Neuronal stem cell (in vitro differentiated cells): ENCODE results near the gene TMF1.

Experiments used
- DNase-seq: peaks from one replicate; pipeline ENCODE4 v3.0.0-alpha.2; 2013; ENCODE audit warnings: low spot score
- H2AFZ ChIP-seq: one replicate; pipeline ENCODE4 v1.6.1; 2013; ENCODE audit warnings: mild to moderate bottlenecking, low read length, inconsistent platforms
- H2AK5ac ChIP-seq: 2 replicates; pipeline ENCODE4 v1.6.1; 2013; ENCODE audit warnings: low read depth, mild to moderate bottlenecking, inconsistent platforms, low read length, moderate library complexity, mixed read lengths
- H2BK120ac ChIP-seq: 2 replicates; pipeline ENCODE4 v1.6.1; 2013; ENCODE audit warnings: low read depth, mild to moderate bottlenecking, inconsistent platforms, low read length, moderate library complexity, mixed read lengths
- H2BK12ac ChIP-seq: one replicate; pipeline ENCODE4 v1.6.1; 2013; ENCODE audit warnings: low read length, inconsistent platforms
- H2BK15ac ChIP-seq: 2 replicates; pipeline ENCODE4 v1.6.1; 2013; ENCODE audit warnings: mild to moderate bottlenecking, low read length, inconsistent platforms, mixed read lengths
- H2BK5ac ChIP-seq: one replicate; pipeline ENCODE4 v1.6.1; 2013; ENCODE audit warnings: inconsistent platforms, mild to moderate bottlenecking, low read length, moderate library complexity
- H3K14ac ChIP-seq: one replicate; pipeline ENCODE4 v1.6.1; 2013; ENCODE audit warnings: low read length, inconsistent platforms
- H3K18ac ChIP-seq: 2 replicates; pipeline ENCODE4 v1.6.1; 2013; ENCODE audit warnings: low read length, inconsistent platforms
- H3K23ac ChIP-seq: 2 replicates; pipeline ENCODE4 v1.6.1; 2013; ENCODE audit warnings: low read depth, mild to moderate bottlenecking, mixed read lengths, low read length, inconsistent platforms; ENCODE audit not compliant: poor library complexity
- H3K27ac ChIP-seq: replicated peaks from 3 replicates; pipeline ENCODE4 v1.5.1; 2013; ENCODE audit warnings: low read length, inconsistent platforms
- H3K27me3 ChIP-seq, 3 experiments: 2 replicates each; pipeline ENCODE4 v1.6.1; 2013; ENCODE audit warnings: low read length in 3 of 3, mild to moderate bottlenecking in 2 of 3, inconsistent platforms in 1 of 3, low read depth in 1 of 3, mixed read lengths in 1 of 3, moderate library complexity in 1 of 3; ENCODE audit not compliant: control insufficient read depth in 3 of 3, insufficient read depth in 3 of 3
- H3K36me3 ChIP-seq, 2 donors: replicated peaks in 1 of 2; 2 replicates each; pipeline ENCODE4 v1.6.1; 2013; ENCODE audit warnings: low read length in 2 of 2; ENCODE audit not compliant: control insufficient read depth in 2 of 2, insufficient read depth in 2 of 2
- H3K4ac ChIP-seq: 2 replicates; pipeline ENCODE4 v1.6.1; 2013; ENCODE audit warnings: inconsistent platforms, mild to moderate bottlenecking, low read length, moderate library complexity
- H3K4me1 ChIP-seq, 2 donors: 1 replicate in 1 of 2; 2 replicates in 1 of 2; pipeline ENCODE4 v1.6.1; 2013; ENCODE audit warnings: low read length in 2 of 2, low read depth in 1 of 2; ENCODE audit not compliant: control insufficient read depth in 2 of 2, insufficient read depth in 1 of 2
- H3K4me2 ChIP-seq: one replicate; pipeline ENCODE4 v1.6.1; 2013; ENCODE audit warnings: mild to moderate bottlenecking, low read length, inconsistent platforms; ENCODE audit not compliant: insufficient read depth, poor library complexity, severe bottlenecking
- H3K4me3 ChIP-seq, 2 donors: 2 replicates each; pipeline ENCODE4 v1.5.1; 2013; ENCODE audit warnings: low read length in 2 of 2, mild to moderate bottlenecking in 2 of 2, inconsistent platforms in 1 of 2, moderate library complexity in 1 of 2
- H3K79me1 ChIP-seq: one replicate; pipeline ENCODE4 v1.6.1; 2013; ENCODE audit warnings: low read depth, mild to moderate bottlenecking, inconsistent platforms, low read length, moderate library complexity
- H3K9ac ChIP-seq: one replicate; pipeline ENCODE4 v1.6.1; 2013; ENCODE audit warnings: mild to moderate bottlenecking, low read depth, low read length, inconsistent platforms; ENCODE audit not compliant: poor library complexity
- H3K9me3 ChIP-seq, 2 donors: replicated peaks in 1 of 2; 2 replicates each; pipeline versions ENCODE3 to v1.6.1; 2013; ENCODE audit warnings: low read length in 2 of 2, mild to moderate bottlenecking in 2 of 2, inconsistent platforms in 1 of 2, low read depth in 1 of 2, mixed read lengths in 1 of 2, moderate library complexity in 1 of 2; ENCODE audit not compliant: control insufficient read depth in 2 of 2, insufficient read depth in 1 of 2
- H4K8ac ChIP-seq: one replicate; pipeline ENCODE4 v1.6.1; 2013; ENCODE audit warnings: low read depth, mild to moderate bottlenecking, inconsistent platforms, low read length, moderate library complexity
- H4K91ac ChIP-seq: one replicate; pipeline ENCODE4 v1.6.1; 2013; ENCODE audit warnings: low read length, low read depth, mild to moderate bottlenecking, inconsistent platforms; ENCODE audit not compliant: poor library complexity
- WGBS, 2 donors: extraction: QIAGEN DNeasy Blood & Tissue Kit; methylation state at CpG; one replicate each; pipeline ENCODE4 v1.1.7; 2013; ENCODE audit warnings: missing lambda C conversion rate in 2 of 2, mixed read lengths in 1 of 2; ENCODE audit not compliant: insufficient read length in 2 of 2, insufficient replicate concordance in 1 of 2; ENCODE audit errors: extremely low coverage in 2 of 2; 5-methylcytosine and 5-hydroxymethylcytosine counted together

The TMF1 gene

DNA sequence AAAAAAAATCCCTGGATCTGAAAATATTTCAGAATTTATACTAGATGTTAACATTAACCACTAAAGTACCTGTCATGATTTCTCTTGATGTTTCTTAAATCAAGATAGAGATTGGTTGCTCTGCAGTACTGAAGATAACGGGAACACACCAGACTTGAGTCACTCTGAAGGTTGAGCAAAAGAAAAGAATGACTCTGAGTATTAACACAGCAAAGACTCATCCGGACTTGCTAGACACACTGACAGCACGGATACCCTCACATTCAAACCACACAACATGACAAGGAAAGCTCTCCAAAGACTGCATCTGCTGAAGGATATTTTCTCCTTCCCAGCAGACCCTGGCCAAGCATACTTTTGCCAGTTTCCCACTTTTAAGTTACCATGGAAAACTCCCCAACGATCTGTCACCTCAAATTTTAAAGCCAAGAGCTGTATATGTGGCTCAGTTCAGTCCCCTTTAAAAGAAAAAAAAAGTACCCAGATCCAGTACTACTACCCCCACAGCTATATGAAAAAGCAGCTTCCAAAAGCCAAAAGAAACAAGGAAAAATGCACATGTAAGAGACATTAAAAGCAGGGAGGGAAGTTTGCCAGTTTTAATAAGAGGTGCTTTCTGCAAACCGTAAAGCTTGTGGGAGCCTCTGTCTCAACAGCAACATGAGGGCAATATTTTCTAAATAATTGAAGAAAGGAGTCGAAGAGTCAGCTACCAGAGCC is 46.9 kb downstream of the TMF1 start:
- no peaks in the 10 kb centered on the region for H3K27me3 ChIP-seq
- H3K79me1 ChIP-seq = no peaks in the 10 kb centered on the region
- H3K9me3 ChIP-seq = no peaks in the 10 kb centered on the region
- no peak overlapping the region for H3K23ac ChIP-seq
- H3K4me1 ChIP-seq = peaks cover 4 to 11% of the 10 kb centered on the region in 2 donors
- H4K91ac ChIP-seq = no peak overlapping the region
- no peak overlapping the region for H3K4ac ChIP-seq
- no peak overlapping the region for H2BK120ac ChIP-seq
- H3K36me3 ChIP-seq = no peaks in the 10 kb centered on the region
- H2AK5ac ChIP-seq = no peak overlapping the region
- DNase-seq = no peak
- no peak overlapping the region for H4K8ac ChIP-seq
- no peak overlapping the region for H3K27ac ChIP-seq
- no peak overlapping the region for H3K14ac ChIP-seq
- no peak overlapping the region for H2BK5ac ChIP-seq
- H3K4me2 ChIP-seq = no peak overlapping the region
- no peak overlapping the region for H3K18ac ChIP-seq
- WGBS, 2 donors = no CpG with 5 or more reads among the region's 6 CpGs
- no peak overlapping the region for H2AFZ ChIP-seq
- H3K4me3 ChIP-seq = no peak overlapping the region
- H2BK15ac ChIP-seq = no peak overlapping the region
- H2BK12ac ChIP-seq = no peak overlapping the region
- no peak overlapping the region for H3K9ac ChIP-seq

DNA sequence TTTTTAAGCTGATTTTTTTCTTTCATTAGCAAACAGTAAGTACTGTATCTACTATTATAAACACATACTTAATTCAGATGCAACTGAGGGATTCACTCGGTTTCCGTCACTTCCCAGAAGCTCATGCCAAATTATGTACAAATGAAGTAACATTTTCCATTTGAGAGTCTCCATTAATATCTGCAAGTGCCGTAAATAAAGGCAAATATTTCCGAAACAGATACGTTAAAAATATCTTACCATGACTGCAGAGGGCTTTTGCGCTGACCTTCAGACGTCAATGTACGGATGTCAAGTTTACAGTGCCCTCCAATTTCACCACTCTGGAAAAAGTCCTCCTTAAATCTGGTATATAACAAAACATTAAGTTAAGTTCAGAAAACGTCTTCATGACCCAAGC is 48.0 kb downstream of the TMF1 start:
- H3K36me3 ChIP-seq = no peaks in the 10 kb centered on the region
- H2BK15ac ChIP-seq = no peak overlapping the region
- no peak overlapping the region for H3K4me2 ChIP-seq
- H4K91ac ChIP-seq = no peak overlapping the region
- no peak overlapping the region for H2BK120ac ChIP-seq
- no peak overlapping the region for H3K27ac ChIP-seq
- DNase-seq = no peak
- H3K9ac ChIP-seq = no peak overlapping the region
- no peak overlapping the region for H2AK5ac ChIP-seq
- no peak overlapping the region for H3K14ac ChIP-seq
- no peak overlapping the region for H3K23ac ChIP-seq
- H3K27me3 ChIP-seq = no peaks in the 10 kb centered on the region
- no CpG with 5 or more reads among the region's 9 CpGs for WGBS, 2 donors
- no peak overlapping the region for H3K4me3 ChIP-seq
- H3K18ac ChIP-seq = no peak overlapping the region
- no peaks in the 10 kb centered on the region for H3K9me3 ChIP-seq
- H2BK12ac ChIP-seq = no peak overlapping the region
- H3K4me1 ChIP-seq = peaks cover 4% of the 10 kb centered on the region in 2 donors
- no peak overlapping the region for H4K8ac ChIP-seq
- no peaks in the 10 kb centered on the region for H3K79me1 ChIP-seq
- H3K4ac ChIP-seq = no peak overlapping the region
- no peak overlapping the region for H2BK5ac ChIP-seq
- H2AFZ ChIP-seq = no peak overlapping the region

DNA sequence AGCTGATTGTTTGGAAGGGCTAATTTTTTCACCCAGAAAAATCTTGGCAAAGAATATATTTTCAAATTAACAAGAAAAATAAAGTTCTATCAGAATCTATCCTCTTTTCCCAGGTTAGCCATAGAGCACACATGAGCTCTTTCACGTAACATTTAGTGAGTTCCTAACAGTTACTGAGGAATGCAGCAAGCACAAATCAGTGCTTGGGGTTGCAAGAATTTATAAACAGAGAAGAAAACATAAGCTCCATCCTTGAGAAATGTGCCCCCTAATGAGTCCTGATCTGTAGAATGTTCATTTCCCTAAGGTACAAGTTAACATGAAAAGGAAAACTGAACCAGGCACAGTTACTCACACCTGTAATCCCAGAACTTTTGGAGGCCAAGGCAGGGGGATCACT is 52.5 kb downstream of the TMF1 start:
- Histone ChIP-seq H2BK12ac (no peak overlapping the region), H3K9me3 (no peaks in the 10 kb centered on the region), H3K79me1 (no peaks in the 10 kb centered on the region), H2BK15ac (no peak overlapping the region), H3K27me3 (no peaks in the 10 kb centered on the region), H3K4me3 (no peak overlapping the region), H3K23ac (no peak overlapping the region), H4K8ac (no peak overlapping the region), H4K91ac (no peak overlapping the region), H3K4me2 (no peak overlapping the region), H3K4ac (no peak overlapping the region), H2BK5ac (no peak overlapping the region), H3K36me3 (no peaks in the 10 kb centered on the region), H2AFZ (no peak overlapping the region), H3K4me1 (no peaks in the 10 kb centered on the region), H3K18ac (no peak overlapping the region), H3K9ac (no peak overlapping the region), H3K14ac (no peak overlapping the region), H2AK5ac (no peak overlapping the region), H3K27ac (no peak overlapping the region), H2BK120ac (no peak overlapping the region)
- WGBS, 2 donors = no CpG with 5 or more reads among the region's 1 CpG
- DNase-seq = no peak

DNA sequence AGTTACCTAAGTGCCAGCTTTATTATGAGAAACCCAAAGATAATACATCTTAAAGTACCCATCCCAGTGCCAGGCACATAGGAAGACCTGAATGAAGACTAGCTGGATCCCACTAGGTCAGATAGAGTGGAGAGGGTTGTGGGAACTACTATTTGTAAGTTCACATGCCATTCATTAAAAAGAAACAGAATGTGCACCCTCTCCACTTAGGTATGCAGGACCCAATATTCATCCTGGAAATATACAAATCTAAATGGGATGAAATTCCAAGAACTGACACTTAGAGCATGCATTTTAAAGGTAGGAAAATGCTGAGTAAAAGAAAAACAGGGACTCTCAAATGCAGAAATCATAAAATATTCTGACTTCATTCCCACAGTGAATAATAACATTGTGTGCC is 53.0 kb downstream of the TMF1 start:
- Histone ChIP-seq H3K14ac (no peak overlapping the region), H2AK5ac (no peak overlapping the region), H4K8ac (no peak overlapping the region), H3K79me1 (no peaks in the 10 kb centered on the region), H3K18ac (no peak overlapping the region), H2BK12ac (no peak overlapping the region), H3K4ac (no peak overlapping the region), H2AFZ (no peak overlapping the region), H3K23ac (no peak overlapping the region), H3K4me3 (no peak overlapping the region), H3K27ac (no peak overlapping the region), H3K9ac (no peak overlapping the region), H2BK5ac (no peak overlapping the region), H2BK120ac (no peak overlapping the region), H4K91ac (no peak overlapping the region), H3K27me3 (no peaks in the 10 kb centered on the region), H3K9me3 (no peaks in the 10 kb centered on the region), H3K4me1 (no peaks in the 10 kb centered on the region), H2BK15ac (no peak overlapping the region), H3K36me3 (no peaks in the 10 kb centered on the region), H3K4me2 (no peak overlapping the region)
- no peak for DNase-seq
